ENCODE data around the gene SETDB1.
A peak's percentile ranks its signal among the peaks of the same experiment; 100 is the strongest.
"Not testable (repeated sequence)": the region's sequence is repeated elsewhere in the genome, so short reads cannot be mapped to it uniquely, and the experiment has no call there.

Gene SETDB1

GRCh38 chr1:150909585-150910180 lies 16.5 kb upstream of the SETDB1 start:
- no peak for TF ChIP-seq POLR2A (IDR thresholded peaks at IDR 0.05; ENCODE audit: low read depth, low read length)
- FAIRE-seq (no peak), DNase-seq (ENCODE audit: insufficient read length, low spot score) (no peak)

GRCh38 chr1:150912623-150913022 lies 13.5 kb upstream of the SETDB1 start:
- no peak for TF ChIP-seq POLR2A (IDR thresholded peaks at IDR 0.05; ENCODE audit: low read depth, low read length)
- DNase-seq (ENCODE audit: insufficient read length, low spot score): no peak
- no peak for FAIRE-seq

- no peak for TF ChIP-seq POLR2A (IDR thresholded peaks at IDR 0.05; ENCODE audit: low read depth, low read length)
- FAIRE-seq: no peak
- no peak for DNase-seq (ENCODE audit: insufficient read length, low spot score)
These were observed 8.8 kb upstream of the SETDB1 start for GRCh38 chr1:150917387-150917786.

- FAIRE-seq: peak; percentile 89
- peak; percentile 82 for DNase-seq (ENCODE audit: insufficient read length, low spot score)
- no peak for TF ChIP-seq POLR2A (IDR thresholded peaks at IDR 0.05; ENCODE audit: low read depth, low read length)
These were observed 3.6 kb upstream of the SETDB1 start for GRCh38 chr1:150922519-150922975.

GRCh38 chr1:150925080-150925479 lies 1.1 kb upstream of the SETDB1 start:
- no peak for DNase-seq (ENCODE audit: insufficient read length, low spot score)
- no peak for FAIRE-seq
- no peak for TF ChIP-seq POLR2A (IDR thresholded peaks at IDR 0.05; ENCODE audit: low read depth, low read length)

- FAIRE-seq: no peak
These were observed 1.5 kb downstream of the SETDB1 start for GRCh38 chr1:150927624-150928023.

GRCh38 chr1:150928286-150928685 lies 2.1 kb downstream of the SETDB1 start:
- TF ChIP-seq POLR2A (IDR thresholded peaks at IDR 0.05; ENCODE audit: low read depth, low read length): no peak
- DNase-seq (ENCODE audit: insufficient read length, low spot score): no peak
- FAIRE-seq: no peak

More at GRCh38 chr1:150927624-150928023, 1.5 kb downstream of the SETDB1 start:
- DNase-seq (ENCODE audit: insufficient read length, low spot score): no peak
- no peak for TF ChIP-seq POLR2A (IDR thresholded peaks at IDR 0.05; ENCODE audit: low read depth, low read length)

GRCh38 chr1:150928775-150929174 lies 2.6 kb downstream of the SETDB1 start:
- not testable (repeated sequence) for FAIRE-seq

GRCh38 chr1:150931773-150932172 lies 5.6 kb downstream of the SETDB1 start:
- no peak for DNase-seq (ENCODE audit: insufficient read length, low spot score)

More at GRCh38 chr1:150928775-150929174, 2.6 kb downstream of the SETDB1 start:
- DNase-seq (ENCODE audit: insufficient read length, low spot score): not testable (repeated sequence)

GRCh38 chr1:150944856-150945255 lies 18.7 kb downstream of the SETDB1 start:
- DNase-seq (ENCODE audit: insufficient read length, low spot score) (no peak), FAIRE-seq (no peak)
- no peak for TF ChIP-seq POLR2A (IDR thresholded peaks at IDR 0.05; ENCODE audit: low read depth, low read length)

More at GRCh38 chr1:150931773-150932172, 5.6 kb downstream of the SETDB1 start:
- no peak for TF ChIP-seq POLR2A (IDR thresholded peaks at IDR 0.05; ENCODE audit: low read depth, low read length)
- no peak for FAIRE-seq

- no peak for FAIRE-seq
These were observed 28.5 kb downstream of the SETDB1 start for GRCh38 chr1:150954708-150955107.

GRCh38 chr1:150955280-150955679 lies 29.1 kb downstream of the SETDB1 start:
- no peak for FAIRE-seq
- no peak for TF ChIP-seq POLR2A (IDR thresholded peaks at IDR 0.05; ENCODE audit: low read depth, low read length)
- no peak for DNase-seq (ENCODE audit: insufficient read length, low spot score)

More at GRCh38 chr1:150954708-150955107, 28.5 kb downstream of the SETDB1 start:
- no peak for TF ChIP-seq POLR2A (IDR thresholded peaks at IDR 0.05; ENCODE audit: low read depth, low read length)
- DNase-seq (ENCODE audit: insufficient read length, low spot score): no peak

GRCh38 chr1:150957666-150958065 lies 31.5 kb downstream of the SETDB1 start:
- TF ChIP-seq POLR2A (IDR thresholded peaks at IDR 0.05; ENCODE audit: low read depth, low read length): no peak
- no peak for FAIRE-seq
- DNase-seq (ENCODE audit: insufficient read length, low spot score): no peak

GRCh38 chr1:150960646-150961045 lies 34.5 kb downstream of the SETDB1 start:
- FAIRE-seq: no peak
- DNase-seq (ENCODE audit: insufficient read length, low spot score): no peak
- TF ChIP-seq POLR2A (IDR thresholded peaks at IDR 0.05; ENCODE audit: low read depth, low read length): no peak

GRCh38 chr1:150961756-150962155 lies 35.6 kb downstream of the SETDB1 start:
- no peak for TF ChIP-seq POLR2A (IDR thresholded peaks at IDR 0.05; ENCODE audit: low read depth, low read length)
- DNase-seq (ENCODE audit: insufficient read length, low spot score): no peak
- FAIRE-seq: no peak
